ENCODE measurements around the gene ADAM12. TPM values are rescaled to one million over a fixed set of nuclear protein-coding genes. Genes with fewer than 3 reads are reported as not detected.

ADAM12 gene
- total RNA-seq, 1 experiment from 2014 or later: not detected

DNA sequence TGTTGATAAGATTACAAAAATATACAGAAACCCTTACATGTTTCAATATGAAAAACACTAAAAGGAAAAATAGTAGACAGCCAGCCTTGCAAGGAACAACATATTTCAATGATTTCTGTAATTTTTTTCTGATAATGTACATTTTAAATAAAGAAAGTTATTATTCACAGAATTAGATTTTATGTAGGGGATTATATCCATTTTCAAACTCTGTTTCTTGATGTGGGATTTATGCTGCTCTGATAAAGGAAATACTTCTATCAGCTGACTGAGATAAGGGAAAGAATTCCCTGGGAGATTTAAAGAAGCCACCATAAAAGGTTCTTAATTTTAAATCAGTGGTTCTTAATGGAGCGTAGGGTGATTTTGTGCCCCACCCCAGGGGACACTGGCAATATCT is 180.4 kb downstream of the ADAM12 start:
- Histone ChIP-seq H3K9me3 (ENCODE audit: control insufficient read depth in 1 of 2, insufficient read depth in 1 of 2, low read depth in 1 of 2, low read length in 2 of 2) (no peaks in the 10 kb centered on the region), H3K4me1 (ENCODE audit: control insufficient read depth in 1 of 2, insufficient read depth in 2 of 2, low read length in 2 of 2) (peaks cover 0 to 10% of the 10 kb centered on the region in 2 experiments; a peak in 1 of 4 replicates), H4K20me1 (ENCODE audit: insufficient read depth) (no peaks in the 10 kb centered on the region), H3K79me2 (ENCODE audit: insufficient read depth, low read length) (no peaks in the 10 kb centered on the region), H2AFZ (ENCODE audit: low read depth, low read length, poor library complexity, severe bottlenecking) (no peak overlapping the region), H3K9ac (ENCODE audit: low read length) (no peak overlapping the region), H3K27ac (ENCODE audit: low read depth, low read length) (no peak overlapping the region), H3K4me2 (ENCODE audit: low read length) (no peak overlapping the region), H3K27me3 (ENCODE audit: insufficient read depth, low read length) (peaks cover 32% of the 10 kb centered on the region), H3K9me2 (ENCODE audit: insufficient read depth) (no peaks in the 10 kb centered on the region), H3K4me3 (replicated peaks in 1 of 2; ENCODE audit: low read depth in 1 of 2, low read length in 2 of 2) (no peak overlapping the region), H3K36me3 (ENCODE audit: control insufficient read depth in 1 of 2, insufficient read depth in 2 of 2, low read length in 2 of 2) (no peaks in the 10 kb centered on the region)
- TF ChIP-seq EZH2 (IDR thresholded peaks at IDR 0.05): no peak
- TF ChIP-seq ZNF274 (IDR thresholded peaks at IDR 0.05; ENCODE audit: low read depth, low read length): no peak
- TF ChIP-seq ELF1 (IDR thresholded peaks at IDR 0.05; ENCODE audit: borderline replicate concordance, low read depth): no peak
- TF ChIP-seq SRF (IDR thresholded peaks at IDR 0.05; ENCODE audit: low read depth): no peak
- TF ChIP-seq POLR2AphosphoS5 (IDR thresholded peaks at IDR 0.05; ENCODE audit: low read depth, low read length): no peak
- POLR2A ChIA-PET: no interaction called here
- BruUV-seq (replicated peaks): no TSS peak
- CTCF ChIA-PET: no interaction called here
- no peak for DNase-seq (ENCODE audit: low read depth, low spot score)
- RAD21 ChIA-PET (ENCODE audit: low non-redundant PET in 1 of 2, low total read pairs in 2 of 2, uncharacterized antibody in 2 of 2, unreplicated experiment in 2 of 2): no interaction called here
- no peak for ATAC-seq
- intact Hi-C loops (cut with micrococcal nuclease): no loop called here

DNA sequence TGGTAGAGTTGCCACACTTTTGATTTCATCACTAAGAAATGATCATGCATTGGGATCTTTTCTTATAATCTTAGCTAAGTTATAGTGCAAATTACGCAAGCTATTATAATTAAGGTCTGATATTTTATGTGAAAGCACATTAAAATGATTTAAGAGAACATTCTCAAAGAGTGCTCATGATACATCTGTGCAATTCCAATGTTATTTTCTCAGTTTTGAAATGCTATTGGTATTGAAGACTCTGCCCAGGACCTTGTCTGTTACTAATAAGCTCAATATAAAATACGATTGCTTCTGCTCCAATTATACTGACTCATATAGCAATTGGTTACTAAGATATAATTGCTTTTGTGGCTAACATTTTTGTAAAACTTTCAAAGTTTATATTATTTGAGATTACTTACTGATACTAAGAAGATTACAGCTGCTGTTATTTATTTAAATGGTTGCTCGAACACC is 180.9 kb downstream of the ADAM12 start:
- no peak for DNase-seq (ENCODE audit: low read depth, low spot score)
- RAD21 ChIA-PET (ENCODE audit: low non-redundant PET in 1 of 2, low total read pairs in 2 of 2, uncharacterized antibody in 2 of 2, unreplicated experiment in 2 of 2): no interaction called here
- no peak for ATAC-seq
- TF ChIP-seq ZNF274 (IDR thresholded peaks at IDR 0.05; ENCODE audit: low read depth, low read length) (no peak), POLR2AphosphoS5 (IDR thresholded peaks at IDR 0.05; ENCODE audit: low read depth, low read length) (no peak), EZH2phosphoT487 (IDR thresholded peaks at IDR 0.05; ENCODE audit: borderline replicate concordance) (no peak), RAD21 (IDR thresholded peaks at IDR 0.05; ENCODE audit: low read depth) (no peak), CBX3 (IDR thresholded peaks at IDR 0.05; ENCODE audit: low read depth) (no peak), YY1 (IDR thresholded peaks at IDR 0.05; ENCODE audit: extremely low read depth, insufficient replicate concordance, low read depth, low read length) (no peak), SRF (IDR thresholded peaks at IDR 0.05; ENCODE audit: low read depth) (no peak)
- Histone ChIP-seq H3K9ac (ENCODE audit: low read length) (no peak overlapping the region), H3K4me3 (replicated peaks in 1 of 2; ENCODE audit: low read depth in 1 of 2, low read length in 2 of 2) (no peak overlapping the region), H3K4me2 (ENCODE audit: low read length) (no peak overlapping the region), H4K20me1 (ENCODE audit: insufficient read depth) (no peaks in the 10 kb centered on the region), H3K9me3 (ENCODE audit: control insufficient read depth in 1 of 2, insufficient read depth in 1 of 2, low read depth in 1 of 2, low read length in 2 of 2) (no peaks in the 10 kb centered on the region), H2AFZ (ENCODE audit: low read depth, low read length, poor library complexity, severe bottlenecking) (no peak overlapping the region), H3K27ac (ENCODE audit: low read depth, low read length) (no peak overlapping the region), H3K4me1 (ENCODE audit: control insufficient read depth in 1 of 2, insufficient read depth in 2 of 2, low read length in 2 of 2) (peaks cover 0 to 10% of the 10 kb centered on the region in 2 experiments; a peak in 1 of 4 replicates), H3K36me3 (ENCODE audit: control insufficient read depth in 1 of 2, insufficient read depth in 2 of 2, low read length in 2 of 2) (no peaks in the 10 kb centered on the region), H3K27me3 (ENCODE audit: insufficient read depth, low read length) (peaks cover 28% of the 10 kb centered on the region; the same call in 1 of the 2 replicates), H3K79me2 (ENCODE audit: insufficient read depth, low read length) (no peaks in the 10 kb centered on the region), H3K9me2 (ENCODE audit: insufficient read depth) (no peaks in the 10 kb centered on the region)
- CTCF ChIA-PET: no interaction called here
- intact Hi-C loops (cut with micrococcal nuclease): no loop called here
- no TSS peak for BruUV-seq (replicated peaks)
- POLR2A ChIA-PET: no interaction called here
